Hematopoietic multipotent progenitor cell treated with erythropoietin and hydrocortisone succinate and interleukin-3 and kit ligand, for 17 days (in vitro differentiated cells): ENCODE results near the gene PACRG.

Experiments
- DNase-seq: peaks from one replicate; pipeline ENCODE4 v3.0.0-alpha.2; 2015; ENCODE audit warnings: low spot score

PACRG gene

GRCh38 chr6:162785632-162786242 lies 58.0 kb downstream of the PACRG start:
- no peak for DNase-seq

- DNase-seq: no peak
These were observed 70.9 kb downstream of the PACRG start for GRCh38 chr6:162798546-162799266.

GRCh38 chr6:162814426-162814973 lies 86.7 kb downstream of the PACRG start:
- DNase-seq: no peak

GRCh38 chr6:162817196-162817595 lies 89.4 kb downstream of the PACRG start:
- no peak for DNase-seq

- DNase-seq: no peak
These were observed 91.5 kb downstream of the PACRG start for GRCh38 chr6:162819284-162819683.

GRCh38 chr6:162821102-162821501 lies 93.3 kb downstream of the PACRG start:
- DNase-seq: no peak

- DNase-seq: no peak
These were observed 97.8 kb downstream of the PACRG start for GRCh38 chr6:162825597-162825996.

GRCh38 chr6:162829013-162829742 lies 101.4 kb downstream of the PACRG start:
- DNase-seq: no peak

- DNase-seq: no peak
These were observed 106.0 kb downstream of the PACRG start for GRCh38 chr6:162833776-162834175.

GRCh38 chr6:162845972-162846371 lies 118.2 kb downstream of the PACRG start:
- DNase-seq: no peak

GRCh38 chr6:162846723-162847122 lies 118.9 kb downstream of the PACRG start:
- no peak for DNase-seq

GRCh38 chr6:162849269-162849668 lies 121.5 kb downstream of the PACRG start:
- no peak for DNase-seq

GRCh38 chr6:162852192-162852591 lies 124.4 kb downstream of the PACRG start:
- no peak for DNase-seq

GRCh38 chr6:162852840-162853577 lies 125.2 kb downstream of the PACRG start:
- no peak for DNase-seq

- DNase-seq: no peak
These were observed 126.5 kb downstream of the PACRG start for GRCh38 chr6:162854228-162854627.

- DNase-seq: no peak
These were observed 127.0 kb downstream of the PACRG start for GRCh38 chr6:162854734-162855191.

GRCh38 chr6:162856885-162857284 lies 129.1 kb downstream of the PACRG start:
- no peak for DNase-seq

- no peak for DNase-seq
These were observed 129.6 kb downstream of the PACRG start for GRCh38 chr6:162857326-162857725.

GRCh38 chr6:162862462-162862861 lies 134.7 kb downstream of the PACRG start:
- DNase-seq: no peak

- no peak for DNase-seq
These were observed 135.2 kb downstream of the PACRG start for GRCh38 chr6:162862941-162863340.

- DNase-seq: no peak
These were observed 136.0 kb downstream of the PACRG start for GRCh38 chr6:162863821-162864220.

- DNase-seq: no peak
These were observed 137.1 kb downstream of the PACRG start for GRCh38 chr6:162864911-162865310.
